ENCODE results near the gene SLC25A28. TPM values are rescaled to one million over a fixed set of nuclear protein-coding genes. Genes with fewer than 3 reads are reported as not detected.

The SLC25A28 gene
- total RNA-seq, 1 experiment from 2014 or later = 36.7 TPM

DNA sequence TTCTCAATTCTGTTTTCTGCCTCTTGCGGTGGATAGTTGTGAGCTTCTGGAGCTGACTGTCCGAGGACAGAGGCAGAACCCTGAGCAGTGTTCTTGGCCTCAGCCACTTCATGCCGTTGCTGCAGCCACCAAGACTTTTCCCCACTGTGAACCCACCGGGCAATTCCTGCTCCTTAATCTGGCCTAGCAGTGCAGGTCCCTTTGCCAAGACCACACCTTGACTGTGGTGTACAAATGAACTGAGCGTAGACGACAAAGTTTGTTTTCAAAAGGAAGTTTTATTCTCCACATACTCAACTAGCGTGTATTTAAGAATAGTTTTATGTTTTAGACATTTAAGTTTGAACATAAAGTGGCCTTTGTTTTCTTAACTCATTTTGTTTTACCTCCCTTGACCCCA, 29.4 kb downstream of the SLC25A28 start:
- no peak overlapping the region for H3K4me3 Mint-ChIP-seq (ENCODE audit: unreplicated experiment)
- DNase-seq = no peak
- Histone ChIP-seq H3K4me3 (ENCODE audit: low read depth, low read length) (no peak overlapping the region), H3K36me3 (ENCODE audit: control insufficient read depth, insufficient read depth, low read length) (no peaks in the 10 kb centered on the region), H3K27me3 (replicated peaks; ENCODE audit: control insufficient read depth, insufficient read depth, low read length) (no peaks in the 10 kb centered on the region), H3K9me3 (no peaks in the 10 kb centered on the region), H3K4me1 (peaks cover 20% of the 10 kb centered on the region)
- no TSS peak for BruUV-seq (replicated peaks)
- H3K4me1 Mint-ChIP-seq (ENCODE audit: low read depth, unreplicated experiment) = peaks cover 24% of the 10 kb centered on the region
- intact Hi-C loops (cut with micrococcal nuclease; ENCODE audit: unreplicated experiment) = no loop called here
- no peak overlapping the region for H3K27ac Mint-ChIP-seq (ENCODE audit: unreplicated experiment)
- CTCF ChIA-PET = interaction anchor here (0.7 kb wide), 1 partner anchor 18 kb away, joined by 3 read pairs; no protein-coding TSS in a partner anchor
- no peaks in the 10 kb centered on the region for H3K27me3 Mint-ChIP-seq (ENCODE audit: insufficient read depth, unreplicated experiment)
- no peak for TF ChIP-seq CTCF (IDR thresholded peaks at IDR 0.05; ENCODE audit: insufficient read depth in 1 of 2, low read depth in 1 of 2, low read length in 1 of 2, severe bottlenecking in 1 of 2, unreplicated experiment in 1 of 2)
- no peaks in the 10 kb centered on the region for H3K9me3 Mint-ChIP-seq (ENCODE audit: unreplicated experiment)
- POLR2A ChIA-PET = no interaction called here
- H3K36me3 Mint-ChIP-seq (ENCODE audit: insufficient read depth, unreplicated experiment) = no peaks in the 10 kb centered on the region

GRCh38 chr10:99583687-99584086, 36.6 kb downstream of the SLC25A28 start:
- intact Hi-C loops (cut with micrococcal nuclease; ENCODE audit: unreplicated experiment) = no loop called here
- CTCF ChIA-PET = no interaction called here
- H3K9me3 ChIP-seq = no peaks in the 10 kb centered on the region
- H3K9me3 Mint-ChIP-seq (ENCODE audit: unreplicated experiment) = no peaks in the 10 kb centered on the region
- H3K4me3 Mint-ChIP-seq (ENCODE audit: unreplicated experiment) = no peak overlapping the region
- H3K27ac Mint-ChIP-seq (ENCODE audit: unreplicated experiment) = no peak overlapping the region
- H3K36me3 Mint-ChIP-seq (ENCODE audit: insufficient read depth, unreplicated experiment) = no peaks in the 10 kb centered on the region
- no peaks in the 10 kb centered on the region for H3K36me3 ChIP-seq (ENCODE audit: control insufficient read depth, insufficient read depth, low read length)
- 0 out of 2 replicates have a peak, but pooled peaks cover 6% of the 10 kb centered on the region for H3K4me1 ChIP-seq
- no peaks in the 10 kb centered on the region for H3K27me3 ChIP-seq (replicated peaks; ENCODE audit: control insufficient read depth, insufficient read depth, low read length)
- no peaks in the 10 kb centered on the region for H3K4me1 Mint-ChIP-seq (ENCODE audit: low read depth, unreplicated experiment)
- no peak for DNase-seq
- POLR2A ChIA-PET = no interaction called here
- no TSS peak for BruUV-seq (replicated peaks)
- TF ChIP-seq CTCF (IDR thresholded peaks at IDR 0.05; ENCODE audit: insufficient read depth in 1 of 2, low read depth in 1 of 2, low read length in 1 of 2, severe bottlenecking in 1 of 2, unreplicated experiment in 1 of 2) = no peak
- no peaks in the 10 kb centered on the region for H3K27me3 Mint-ChIP-seq (ENCODE audit: insufficient read depth, unreplicated experiment)
- no peak overlapping the region for H3K4me3 ChIP-seq (ENCODE audit: low read depth, low read length)

- TF ChIP-seq CTCF (IDR thresholded peaks at IDR 0.05; ENCODE audit: insufficient read depth in 1 of 2, low read depth in 1 of 2, low read length in 1 of 2, severe bottlenecking in 1 of 2, unreplicated experiment in 1 of 2) = no peak
- Histone ChIP-seq H3K9me3 (no peaks in the 10 kb centered on the region), H3K4me1 (0 out of 2 replicates have a peak, but pooled peaks cover 6% of the 10 kb centered on the region), H3K36me3 (ENCODE audit: control insufficient read depth, insufficient read depth, low read length) (no peaks in the 10 kb centered on the region), H3K27me3 (replicated peaks; ENCODE audit: control insufficient read depth, insufficient read depth, low read length) (no peaks in the 10 kb centered on the region), H3K4me3 (ENCODE audit: low read depth, low read length) (no peak overlapping the region)
- Mint-ChIP-seq H3K4me1 (ENCODE audit: low read depth, unreplicated experiment) (no peaks in the 10 kb centered on the region), H3K27ac (ENCODE audit: unreplicated experiment) (no peak overlapping the region), H3K4me3 (ENCODE audit: unreplicated experiment) (no peak overlapping the region), H3K9me3 (ENCODE audit: unreplicated experiment) (no peaks in the 10 kb centered on the region), H3K36me3 (ENCODE audit: insufficient read depth, unreplicated experiment) (no peaks in the 10 kb centered on the region), H3K27me3 (ENCODE audit: insufficient read depth, unreplicated experiment) (no peaks in the 10 kb centered on the region)
- ChIA-PET CTCF (no interaction called here), POLR2A (no interaction called here)
- DNase-seq = no peak
- no TSS peak for BruUV-seq (replicated peaks)
- intact Hi-C loops (cut with micrococcal nuclease; ENCODE audit: unreplicated experiment) = no loop called here
Observed at GRCh38 chr10:99582255-99582770, 37.9 kb downstream of the SLC25A28 start.
